ENCODE data around the gene MYL12A.

The MYL12A gene

GRCh38 chr18:3225588-3225987 lies 22.0 kb upstream of the MYL12A start:
- no peak for TF ChIP-seq CTCF (IDR thresholded peaks at IDR 0.05; ENCODE audit: low read depth, low read length)
- DNase-seq (ENCODE audit: low read depth, low spot score) = no peak
- no peak overlapping the region for H3K4me3 ChIP-seq (ENCODE audit: low read depth, low read length)
- in situ Hi-C loops (cut with HindIII; ENCODE audit: low sequenced_read_pairs) = no loop called here

GRCh38 chr18:3226048-3226447 lies 21.6 kb upstream of the MYL12A start:
- no peak for DNase-seq (ENCODE audit: low read depth, low spot score)
- no peak overlapping the region for H3K4me3 ChIP-seq (ENCODE audit: low read depth, low read length)
- in situ Hi-C loops (cut with HindIII; ENCODE audit: low sequenced_read_pairs) = no loop called here
- TF ChIP-seq CTCF (IDR thresholded peaks at IDR 0.05; ENCODE audit: low read depth, low read length) = no peak

- in situ Hi-C loops (cut with HindIII; ENCODE audit: low sequenced_read_pairs) = no loop called here
- TF ChIP-seq CTCF (IDR thresholded peaks at IDR 0.05; ENCODE audit: low read depth, low read length) = no peak
- DNase-seq (ENCODE audit: low read depth, low spot score) = no peak
- no peak overlapping the region for H3K4me3 ChIP-seq (ENCODE audit: low read depth, low read length)
Measured at GRCh38 chr18:3230401-3231334, 16.9 kb upstream of the MYL12A start.

DNA sequence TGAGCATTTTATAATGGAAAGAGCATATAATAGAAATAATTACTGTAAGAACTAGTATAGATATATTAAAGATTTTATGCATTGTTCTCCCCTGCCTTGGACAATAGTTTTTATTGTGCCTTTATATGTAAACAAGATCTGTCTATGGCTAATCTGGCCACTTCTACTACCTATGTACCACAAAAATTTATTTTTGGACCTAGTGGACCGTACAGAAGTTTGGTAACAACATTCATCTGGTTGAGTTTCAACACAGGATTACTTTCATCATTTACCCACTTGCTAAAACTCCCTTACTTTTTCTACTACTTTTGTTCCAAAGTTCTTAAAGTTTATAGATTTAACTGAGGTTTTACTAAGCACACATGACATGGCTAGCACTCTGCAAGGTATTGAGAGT lies 14.6 kb upstream of the MYL12A start:
- no peak overlapping the region for H3K4me3 ChIP-seq (ENCODE audit: low read depth, low read length)
- in situ Hi-C loops (cut with HindIII; ENCODE audit: low sequenced_read_pairs) = no loop called here
- DNase-seq (ENCODE audit: low read depth, low spot score) = no peak
- TF ChIP-seq CTCF (IDR thresholded peaks at IDR 0.05; ENCODE audit: low read depth, low read length) = no peak

DNA sequence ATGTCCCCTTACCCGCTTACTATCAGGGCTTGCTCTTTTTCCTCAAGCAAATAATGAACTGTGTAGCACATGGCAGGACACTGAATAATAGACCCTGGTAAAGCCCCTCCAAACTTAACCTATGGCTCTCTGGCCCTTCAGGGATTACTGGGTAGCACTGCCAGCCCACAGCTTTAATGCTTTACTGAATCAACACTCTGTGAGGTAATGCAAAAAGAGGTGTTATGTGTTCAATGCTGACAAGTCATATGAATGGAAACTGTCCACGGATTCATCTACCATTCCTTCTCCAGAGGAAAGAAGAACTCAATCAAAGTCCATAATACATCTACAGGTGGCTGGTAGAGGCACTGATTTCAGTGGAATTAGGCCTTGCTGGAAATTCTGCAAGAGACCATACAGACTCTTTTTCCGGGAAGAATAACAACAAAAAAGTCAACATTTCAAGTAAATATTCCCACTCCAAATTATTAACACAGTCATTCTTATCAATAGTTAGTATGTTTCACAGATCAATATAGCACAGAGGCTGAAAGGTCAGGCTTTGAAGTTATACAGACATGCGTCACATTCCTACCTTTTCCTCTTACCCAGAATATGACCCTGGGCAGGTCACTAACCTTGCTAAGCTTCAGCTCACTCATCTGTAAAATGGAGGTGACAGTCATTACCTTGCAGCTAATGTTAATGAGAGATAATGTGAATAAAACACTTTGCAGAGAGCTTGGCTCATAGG lies 14.0 kb upstream of the MYL12A start:
- in situ Hi-C loops (cut with HindIII; ENCODE audit: low sequenced_read_pairs) = no loop called here
- H3K4me3 ChIP-seq (ENCODE audit: low read depth, low read length) = no peak overlapping the region

GRCh38 chr18:3234457-3234856 lies 13.1 kb upstream of the MYL12A start:
- in situ Hi-C loops (cut with HindIII; ENCODE audit: low sequenced_read_pairs) = no loop called here
- H3K4me3 ChIP-seq (ENCODE audit: low read depth, low read length) = no peak overlapping the region
- DNase-seq (ENCODE audit: low read depth, low spot score) = no peak
- no peak for TF ChIP-seq CTCF (IDR thresholded peaks at IDR 0.05; ENCODE audit: low read depth, low read length)

More for the DNA sequence above, 14.0 kb upstream of the MYL12A start:
- DNase-seq (ENCODE audit: low read depth, low spot score) = no peak
- no peak for TF ChIP-seq CTCF (IDR thresholded peaks at IDR 0.05; ENCODE audit: low read depth, low read length)

Measured in astrocyte of the spinal cord (primary cell).